Fibroblast of the aortic adventitia (primary cell): ENCODE measurements around the gene TSPAN17. TPM values are rescaled to one million over a fixed set of nuclear protein-coding genes. Genes with fewer than 3 reads are reported as not detected.

Source experiments
- DNase-seq: peaks from one replicate; pipeline ENCODE4 v3.0.0-alpha.2; 2010; ENCODE audit warnings: low read depth
- H3K4me3 ChIP-seq: 2 replicates; pipeline ENCODE4 v1.5.1; 2011; ENCODE audit warnings: low read depth, mild to moderate bottlenecking, control low read depth, low read length, moderate library complexity
- total RNA-seq: library from RNA; depleted of rRNA; stranded (reverse); fragments of >200 nt; gene quantifications from 2 replicates; pipeline ENCODE4 v1.2.3, GENCODE V29; 2012; ENCODE audit warnings: low replicate concordance
- TF ChIP-seq, protein P1 (sequence below): IDR thresholded peaks from 2 replicates; pipeline ENCODE4 v1.5.1; 2011; ENCODE audit warnings: mild to moderate bottlenecking, low read length, control low read depth, inconsistent platforms; ENCODE audit not compliant: insufficient read depth

The TSPAN17 gene
- total RNA-seq, 1 donor = 29.0 TPM

DNA sequence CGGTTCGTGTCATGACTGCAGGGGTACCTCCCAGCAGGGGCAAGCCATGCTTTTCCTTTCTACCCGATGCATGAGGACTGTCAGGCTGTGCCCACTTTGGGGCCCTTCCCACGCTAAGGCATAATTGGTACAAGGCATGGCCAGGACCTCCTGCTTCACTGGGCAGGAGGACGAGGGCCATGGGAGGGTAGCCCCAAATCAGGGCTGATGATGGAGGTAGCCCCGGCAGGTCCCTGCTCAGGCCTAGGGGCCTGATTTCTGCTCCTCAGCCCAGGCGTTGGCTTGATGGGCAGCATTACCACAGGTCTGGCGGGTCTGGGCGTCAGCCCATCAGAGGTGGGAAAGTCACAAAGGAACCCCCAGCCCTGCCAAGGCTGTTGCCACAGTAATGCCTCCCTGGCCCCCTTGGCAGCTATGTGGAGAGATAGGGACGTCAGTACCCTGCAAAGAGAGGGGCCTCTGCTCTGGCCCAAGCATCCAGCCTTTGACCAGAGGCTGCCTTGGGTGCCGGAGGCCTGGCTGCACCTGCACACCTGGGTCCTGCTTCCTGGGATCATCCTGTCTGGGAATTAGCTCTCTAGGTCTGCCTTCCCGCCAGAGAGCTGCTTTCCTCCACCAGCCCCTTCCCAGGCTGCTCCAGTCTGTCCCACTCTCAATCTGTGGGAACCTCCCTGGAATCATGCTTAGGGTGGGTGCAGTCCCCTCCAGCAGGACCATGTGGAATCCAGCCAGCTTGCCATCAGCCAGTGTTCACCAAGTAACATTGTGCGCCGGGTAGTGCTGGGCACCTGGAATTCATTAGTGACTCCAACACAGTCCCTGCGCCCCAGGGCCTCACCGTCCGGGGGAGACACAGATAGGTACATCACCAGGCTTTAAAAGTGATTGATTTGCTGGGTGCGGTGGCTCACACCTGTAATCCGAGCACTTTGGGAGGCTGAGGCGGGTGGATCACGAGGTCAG is 15.4 kb downstream of the TSPAN17 start:
- no peak overlapping the region for H3K4me3 ChIP-seq
- TF ChIP-seq, protein P1, sequence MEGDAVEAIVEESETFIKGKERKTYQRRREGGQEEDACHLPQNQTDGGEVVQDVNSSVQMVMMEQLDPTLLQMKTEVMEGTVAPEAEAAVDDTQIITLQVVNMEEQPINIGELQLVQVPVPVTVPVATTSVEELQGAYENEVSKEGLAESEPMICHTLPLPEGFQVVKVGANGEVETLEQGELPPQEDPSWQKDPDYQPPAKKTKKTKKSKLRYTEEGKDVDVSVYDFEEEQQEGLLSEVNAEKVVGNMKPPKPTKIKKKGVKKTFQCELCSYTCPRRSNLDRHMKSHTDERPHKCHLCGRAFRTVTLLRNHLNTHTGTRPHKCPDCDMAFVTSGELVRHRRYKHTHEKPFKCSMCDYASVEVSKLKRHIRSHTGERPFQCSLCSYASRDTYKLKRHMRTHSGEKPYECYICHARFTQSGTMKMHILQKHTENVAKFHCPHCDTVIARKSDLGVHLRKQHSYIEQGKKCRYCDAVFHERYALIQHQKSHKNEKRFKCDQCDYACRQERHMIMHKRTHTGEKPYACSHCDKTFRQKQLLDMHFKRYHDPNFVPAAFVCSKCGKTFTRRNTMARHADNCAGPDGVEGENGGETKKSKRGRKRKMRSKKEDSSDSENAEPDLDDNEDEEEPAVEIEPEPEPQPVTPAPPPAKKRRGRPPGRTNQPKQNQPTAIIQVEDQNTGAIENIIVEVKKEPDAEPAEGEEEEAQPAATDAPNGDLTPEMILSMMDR = no peak
- no peak for DNase-seq

DNA sequence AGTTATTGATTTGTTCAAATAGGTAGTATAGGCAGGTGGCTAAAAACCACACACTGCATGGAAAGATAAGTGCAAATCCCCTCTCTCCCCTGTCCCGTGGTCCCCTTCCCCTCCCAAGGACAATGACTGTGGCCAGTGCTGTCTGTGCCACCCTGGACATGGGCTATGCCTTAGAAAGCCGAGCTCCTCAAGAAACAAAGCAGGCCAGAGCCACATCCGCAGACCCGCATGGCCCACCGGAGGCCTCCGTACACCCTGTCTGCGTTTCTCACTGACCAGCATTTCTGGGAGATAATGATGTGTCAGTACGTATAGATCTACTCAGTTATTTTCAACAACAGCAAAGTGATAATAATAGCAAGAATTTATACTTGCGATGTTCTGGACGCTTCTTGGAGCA is 16.3 kb downstream of the TSPAN17 start:
- TF ChIP-seq, protein P1 = no peak
- no peak overlapping the region for H3K4me3 ChIP-seq
- DNase-seq = no peak

DNA sequence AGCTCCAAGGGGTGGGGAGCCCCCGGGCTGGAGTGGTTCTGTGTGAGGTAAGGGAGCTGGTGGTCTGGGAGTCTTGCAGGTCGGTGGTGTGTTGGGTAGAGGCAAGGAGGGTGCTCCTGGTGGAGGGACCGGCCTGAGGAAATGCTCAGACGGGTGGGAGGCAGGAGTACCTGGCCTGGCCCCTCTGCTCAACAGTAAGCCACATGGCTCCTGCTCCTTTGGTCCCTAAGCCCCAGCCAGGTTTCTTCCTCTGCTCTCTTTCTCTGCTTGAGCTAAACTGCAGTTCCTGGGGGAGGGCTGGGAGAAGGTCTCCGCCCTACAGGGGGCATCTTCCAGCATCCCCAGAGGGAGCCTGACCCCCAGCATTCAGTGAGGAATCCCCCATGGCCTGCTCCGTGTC is 17.2 kb downstream of the TSPAN17 start:
- no peak overlapping the region for H3K4me3 ChIP-seq
- TF ChIP-seq, protein P1 = no peak
- no peak for DNase-seq

DNA sequence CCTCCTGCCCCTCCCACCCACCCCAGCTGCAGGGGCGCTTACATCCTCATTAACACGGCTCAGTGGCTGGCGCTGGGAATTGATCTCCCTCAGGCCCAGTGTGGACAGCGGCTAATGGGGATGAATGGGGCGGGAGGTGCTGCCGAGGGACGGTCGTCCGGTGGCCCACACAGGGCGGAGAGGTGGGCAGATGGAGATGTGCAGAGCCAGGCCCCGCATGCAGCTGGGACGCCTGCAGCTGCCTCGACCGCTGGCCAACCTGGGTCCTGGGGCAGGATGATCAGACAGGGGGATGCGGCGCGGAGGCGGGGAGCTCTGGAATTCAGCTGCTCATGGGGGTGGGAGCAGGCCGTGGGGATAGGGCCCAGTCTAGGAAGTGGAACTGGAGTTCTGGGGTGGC is 17.6 kb downstream of the TSPAN17 start:
- no peak for DNase-seq
- TF ChIP-seq, protein P1 = no peak

DNA sequence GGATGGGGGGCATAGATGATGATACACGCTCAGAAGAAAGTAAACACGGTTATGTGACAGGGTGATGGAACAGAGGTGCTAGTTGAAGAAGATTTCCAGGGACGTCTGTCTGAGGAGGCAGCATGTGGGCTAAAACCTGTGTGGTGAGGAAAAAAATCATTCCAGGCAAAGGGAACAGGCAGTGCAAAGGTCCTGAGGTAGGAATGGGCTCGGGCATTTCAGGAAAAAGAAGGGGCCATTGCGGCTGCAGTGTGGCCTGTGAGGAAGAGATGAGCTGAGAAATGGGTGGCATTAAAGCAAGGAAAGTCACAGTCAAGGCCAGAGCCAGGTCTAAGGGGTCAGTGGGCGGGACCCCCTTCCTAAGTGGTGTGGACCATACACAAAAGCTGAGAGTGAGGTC is 18.2 kb downstream of the TSPAN17 start:
- DNase-seq = no peak
- no peak overlapping the region for H3K4me3 ChIP-seq
- TF ChIP-seq, protein P1 = no peak

More for the DNA sequence above, 17.6 kb downstream of the TSPAN17 start:
- no peak overlapping the region for H3K4me3 ChIP-seq

DNA sequence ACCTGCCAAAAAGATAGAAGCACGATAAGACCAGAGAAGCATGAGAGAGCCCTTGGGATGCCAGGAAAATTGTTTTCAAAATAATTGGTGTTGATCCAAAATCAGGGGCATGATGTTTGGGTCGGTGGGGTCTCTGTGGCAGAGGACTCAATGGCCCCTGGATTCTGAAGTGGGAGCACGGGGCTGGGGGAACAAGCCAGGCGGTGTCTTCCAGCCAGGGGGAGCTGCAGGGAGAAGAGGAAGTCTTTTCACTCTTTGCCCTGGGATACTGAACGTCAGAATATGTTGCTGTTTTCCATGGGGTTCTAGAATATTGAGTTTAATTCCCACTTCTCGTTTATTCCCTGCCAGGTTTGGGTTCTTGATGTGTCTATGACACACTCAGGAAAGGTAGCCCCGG is 20.4 kb downstream of the TSPAN17 start:
- DNase-seq = no peak
- H3K4me3 ChIP-seq = no peak overlapping the region
- TF ChIP-seq, protein P1 = no peak

DNA sequence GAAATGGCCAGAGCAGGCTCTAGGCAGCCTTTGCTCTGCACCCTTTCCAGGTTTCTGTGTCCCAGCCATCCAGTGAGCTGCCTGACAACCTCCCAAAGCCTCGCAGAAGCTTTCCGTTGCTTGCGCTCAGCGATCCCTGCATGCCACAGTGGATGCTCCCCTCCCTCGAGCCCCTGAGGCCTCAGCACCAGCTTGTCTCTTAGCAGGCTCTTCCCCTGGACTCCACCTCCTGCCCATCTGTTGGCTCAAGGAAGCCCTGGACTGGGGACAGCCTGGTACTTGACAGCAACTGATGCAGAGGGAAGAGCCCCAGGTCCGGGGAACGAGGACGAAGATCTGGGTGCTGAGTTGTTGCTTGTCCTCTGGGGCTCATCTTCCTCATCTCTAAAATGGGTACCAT is 23.2 kb downstream of the TSPAN17 start:
- TF ChIP-seq, protein P1 = no peak
- no peak overlapping the region for H3K4me3 ChIP-seq
- DNase-seq = no peak
